ENCODE data around the gene CCDC74A.
"Not testable (repeated sequence)": the region's sequence is repeated elsewhere in the genome, so short reads cannot be mapped to it uniquely, and the experiment has no call there.

Gene CCDC74A

DNA sequence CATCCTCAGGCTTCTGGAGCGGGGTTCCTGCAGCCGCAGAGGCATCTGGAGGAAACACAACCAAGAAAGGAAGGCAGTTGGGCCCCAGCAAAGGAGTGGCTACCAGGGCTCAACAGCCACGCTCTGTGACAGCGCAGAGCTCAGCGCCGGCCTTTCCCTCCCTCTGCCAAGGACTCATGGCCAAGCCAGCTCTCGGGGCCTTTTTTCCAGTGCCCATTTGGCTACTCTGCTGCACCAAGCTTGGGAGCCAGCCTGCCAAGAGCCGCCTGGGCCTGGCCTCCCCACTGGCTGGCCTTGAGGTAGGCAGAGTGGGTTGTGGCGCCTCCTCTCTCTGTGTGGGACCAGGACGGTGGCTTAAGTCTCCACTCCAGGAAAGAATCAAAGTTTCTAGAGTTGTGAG lies 7.2 kb upstream of the CCDC74A start:
- TF ChIP-seq, protein P1, sequence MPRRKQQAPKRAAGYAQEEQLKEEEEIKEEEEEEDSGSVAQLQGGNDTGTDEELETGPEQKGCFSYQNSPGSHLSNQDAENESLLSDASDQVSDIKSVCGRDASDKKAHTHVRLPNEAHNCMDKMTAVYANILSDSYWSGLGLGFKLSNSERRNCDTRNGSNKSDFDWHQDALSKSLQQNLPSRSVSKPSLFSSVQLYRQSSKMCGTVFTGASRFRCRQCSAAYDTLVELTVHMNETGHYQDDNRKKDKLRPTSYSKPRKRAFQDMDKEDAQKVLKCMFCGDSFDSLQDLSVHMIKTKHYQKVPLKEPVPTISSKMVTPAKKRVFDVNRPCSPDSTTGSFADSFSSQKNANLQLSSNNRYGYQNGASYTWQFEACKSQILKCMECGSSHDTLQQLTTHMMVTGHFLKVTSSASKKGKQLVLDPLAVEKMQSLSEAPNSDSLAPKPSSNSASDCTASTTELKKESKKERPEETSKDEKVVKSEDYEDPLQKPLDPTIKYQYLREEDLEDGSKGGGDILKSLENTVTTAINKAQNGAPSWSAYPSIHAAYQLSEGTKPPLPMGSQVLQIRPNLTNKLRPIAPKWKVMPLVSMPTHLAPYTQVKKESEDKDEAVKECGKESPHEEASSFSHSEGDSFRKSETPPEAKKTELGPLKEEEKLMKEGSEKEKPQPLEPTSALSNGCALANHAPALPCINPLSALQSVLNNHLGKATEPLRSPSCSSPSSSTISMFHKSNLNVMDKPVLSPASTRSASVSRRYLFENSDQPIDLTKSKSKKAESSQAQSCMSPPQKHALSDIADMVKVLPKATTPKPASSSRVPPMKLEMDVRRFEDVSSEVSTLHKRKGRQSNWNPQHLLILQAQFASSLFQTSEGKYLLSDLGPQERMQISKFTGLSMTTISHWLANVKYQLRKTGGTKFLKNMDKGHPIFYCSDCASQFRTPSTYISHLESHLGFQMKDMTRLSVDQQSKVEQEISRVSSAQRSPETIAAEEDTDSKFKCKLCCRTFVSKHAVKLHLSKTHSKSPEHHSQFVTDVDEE (CRISPR knock-in tag; IDR thresholded peaks at IDR 0.05) = no peak
- TF ChIP-seq, protein P2, sequence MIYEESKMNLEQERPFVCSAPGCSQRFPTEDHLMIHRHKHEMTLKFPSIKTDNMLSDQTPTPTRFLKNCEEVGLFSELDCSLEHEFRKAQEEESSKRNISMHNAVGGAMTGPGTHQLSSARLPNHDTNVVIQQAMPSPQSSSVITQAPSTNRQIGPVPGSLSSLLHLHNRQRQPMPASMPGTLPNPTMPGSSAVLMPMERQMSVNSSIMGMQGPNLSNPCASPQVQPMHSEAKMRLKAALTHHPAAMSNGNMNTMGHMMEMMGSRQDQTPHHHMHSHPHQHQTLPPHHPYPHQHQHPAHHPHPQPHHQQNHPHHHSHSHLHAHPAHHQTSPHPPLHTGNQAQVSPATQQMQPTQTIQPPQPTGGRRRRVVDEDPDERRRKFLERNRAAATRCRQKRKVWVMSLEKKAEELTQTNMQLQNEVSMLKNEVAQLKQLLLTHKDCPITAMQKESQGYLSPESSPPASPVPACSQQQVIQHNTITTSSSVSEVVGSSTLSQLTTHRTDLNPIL (CRISPR knock-in tag; IDR thresholded peaks at IDR 0.05; ENCODE audit: low read depth) = no peak
- no peak for TF ChIP-seq ZNF565 (CRISPR knock-in tag; conservative IDR thresholded peaks at IDR 0.05; ENCODE audit: low read depth)
- no peak for TF ChIP-seq ZFP30 (CRISPR knock-in tag; IDR thresholded peaks at IDR 0.05)
- TF ChIP-seq, protein P3, sequence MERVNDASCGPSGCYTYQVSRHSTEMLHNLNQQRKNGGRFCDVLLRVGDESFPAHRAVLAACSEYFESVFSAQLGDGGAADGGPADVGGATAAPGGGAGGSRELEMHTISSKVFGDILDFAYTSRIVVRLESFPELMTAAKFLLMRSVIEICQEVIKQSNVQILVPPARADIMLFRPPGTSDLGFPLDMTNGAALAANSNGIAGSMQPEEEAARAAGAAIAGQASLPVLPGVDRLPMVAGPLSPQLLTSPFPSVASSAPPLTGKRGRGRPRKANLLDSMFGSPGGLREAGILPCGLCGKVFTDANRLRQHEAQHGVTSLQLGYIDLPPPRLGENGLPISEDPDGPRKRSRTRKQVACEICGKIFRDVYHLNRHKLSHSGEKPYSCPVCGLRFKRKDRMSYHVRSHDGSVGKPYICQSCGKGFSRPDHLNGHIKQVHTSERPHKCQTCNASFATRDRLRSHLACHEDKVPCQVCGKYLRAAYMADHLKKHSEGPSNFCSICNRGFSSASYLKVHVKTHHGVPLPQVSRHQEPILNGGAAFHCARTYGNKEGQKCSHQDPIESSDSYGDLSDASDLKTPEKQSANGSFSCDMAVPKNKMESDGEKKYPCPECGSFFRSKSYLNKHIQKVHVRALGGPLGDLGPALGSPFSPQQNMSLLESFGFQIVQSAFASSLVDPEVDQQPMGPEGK (CRISPR knock-in tag; IDR thresholded peaks at IDR 0.05; ENCODE audit: borderline replicate concordance) = no peak
- TF ChIP-seq ARNTL (CRISPR knock-in tag; IDR thresholded peaks at IDR 0.05; ENCODE audit: borderline replicate concordance, low read depth) = no peak
- TF ChIP-seq TCF4 (CRISPR knock-in tag; IDR thresholded peaks at IDR 0.05; ENCODE audit: borderline replicate concordance) = no peak
- no peak for TF ChIP-seq SNAI2 (CRISPR knock-in tag; IDR thresholded peaks at IDR 0.05)
- no peak for ATAC-seq

DNA sequence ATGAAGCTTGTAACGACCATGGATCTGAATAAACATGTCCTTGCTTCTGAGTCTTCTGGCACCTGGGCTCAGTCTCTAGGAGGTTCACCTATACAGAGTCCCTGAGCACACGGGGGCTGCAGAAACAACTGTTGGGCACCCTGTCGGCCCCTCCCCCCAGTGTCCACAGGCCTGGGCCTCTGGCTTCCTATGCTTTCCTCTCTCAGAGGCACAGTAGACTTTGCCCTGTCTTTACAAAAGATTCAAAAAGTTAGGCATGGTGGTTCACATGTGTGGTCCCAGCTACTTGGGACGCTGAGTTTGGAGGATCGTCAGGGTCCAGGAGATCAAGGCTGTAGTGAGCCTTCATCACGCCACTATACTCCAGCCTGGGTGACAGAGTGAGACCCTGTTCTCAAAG lies 6.2 kb upstream of the CCDC74A start:
- not testable (repeated sequence) for ATAC-seq

DNA sequence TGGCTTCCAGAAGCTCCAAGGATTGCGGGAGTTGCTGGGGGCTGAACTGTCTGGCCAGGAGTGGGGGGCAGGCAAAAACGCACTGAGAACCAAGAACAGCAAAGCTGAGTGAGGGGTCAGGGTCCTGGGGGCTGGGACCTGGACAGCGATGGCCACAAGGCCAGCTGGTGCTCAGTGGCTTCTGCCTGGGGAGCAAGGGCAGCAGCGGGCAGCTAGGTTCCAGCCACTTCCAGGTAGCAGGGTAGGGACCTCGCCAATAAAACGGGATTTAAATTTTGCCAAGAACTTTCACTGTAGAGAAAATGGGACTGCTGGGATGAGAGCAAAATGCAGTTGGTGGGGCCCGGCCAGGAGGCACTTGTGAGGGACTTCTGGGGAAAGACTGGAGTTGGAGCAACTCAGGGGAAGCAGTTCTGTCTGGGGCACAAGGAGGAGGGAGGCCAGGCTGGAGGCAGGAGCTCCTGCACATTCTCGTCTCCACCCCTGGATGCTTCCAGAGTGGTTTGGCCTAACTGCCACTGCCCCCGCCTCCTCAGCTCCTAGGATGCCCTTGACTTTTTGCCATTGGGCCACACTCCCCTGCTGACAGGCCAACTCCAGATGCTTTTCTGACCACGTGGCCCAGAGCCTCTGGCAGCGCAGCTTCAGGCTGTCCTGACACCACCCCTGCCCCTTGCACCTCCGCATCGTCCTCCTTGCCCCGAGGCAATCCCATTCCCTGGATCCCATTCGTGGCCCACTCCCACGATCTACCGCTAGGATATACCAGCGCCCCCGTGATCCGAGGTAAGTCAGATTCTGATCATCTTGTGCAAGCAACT lies 5.5 kb upstream of the CCDC74A start:
- TF ChIP-seq ISL1 (CRISPR knock-in tag; IDR thresholded peaks at IDR 0.05) (no peak), ARNTL (CRISPR knock-in tag; IDR thresholded peaks at IDR 0.05; ENCODE audit: borderline replicate concordance, low read depth) (no peak), OSR1 (CRISPR knock-in tag; IDR thresholded peaks at IDR 0.05) (no peak), ZNF565 (CRISPR knock-in tag; conservative IDR thresholded peaks at IDR 0.05; ENCODE audit: low read depth) (no peak), GLIS3 (CRISPR knock-in tag; IDR thresholded peaks at IDR 0.05) (no peak), RARB (CRISPR knock-in tag; IDR thresholded peaks at IDR 0.05) (no peak), ZNF70 (CRISPR knock-in tag; IDR thresholded peaks at IDR 0.05) (no peak)
- TF ChIP-seq, protein P1 (CRISPR knock-in tag; IDR thresholded peaks at IDR 0.05) = no peak
- TF ChIP-seq, protein P4, sequence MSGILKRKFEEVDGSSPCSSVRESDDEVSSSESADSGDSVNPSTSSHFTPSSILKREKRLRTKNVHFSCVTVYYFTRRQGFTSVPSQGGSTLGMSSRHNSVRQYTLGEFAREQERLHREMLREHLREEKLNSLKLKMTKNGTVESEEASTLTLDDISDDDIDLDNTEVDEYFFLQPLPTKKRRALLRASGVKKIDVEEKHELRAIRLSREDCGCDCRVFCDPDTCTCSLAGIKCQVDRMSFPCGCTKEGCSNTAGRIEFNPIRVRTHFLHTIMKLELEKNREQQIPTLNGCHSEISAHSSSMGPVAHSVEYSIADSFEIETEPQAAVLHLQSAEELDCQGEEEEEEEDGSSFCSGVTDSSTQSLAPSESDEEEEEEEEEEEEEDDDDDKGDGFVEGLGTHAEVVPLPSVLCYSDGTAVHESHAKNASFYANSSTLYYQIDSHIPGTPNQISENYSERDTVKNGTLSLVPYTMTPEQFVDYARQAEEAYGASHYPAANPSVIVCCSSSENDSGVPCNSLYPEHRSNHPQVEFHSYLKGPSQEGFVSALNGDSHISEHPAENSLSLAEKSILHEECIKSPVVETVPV (CRISPR knock-in tag; IDR thresholded peaks at IDR 0.05) = no peak
- TF ChIP-seq, protein P3 (CRISPR knock-in tag; IDR thresholded peaks at IDR 0.05; ENCODE audit: borderline replicate concordance) = no peak
- ATAC-seq = peak; percentile 14; the same call in 2 of the 3 replicates

DNA sequence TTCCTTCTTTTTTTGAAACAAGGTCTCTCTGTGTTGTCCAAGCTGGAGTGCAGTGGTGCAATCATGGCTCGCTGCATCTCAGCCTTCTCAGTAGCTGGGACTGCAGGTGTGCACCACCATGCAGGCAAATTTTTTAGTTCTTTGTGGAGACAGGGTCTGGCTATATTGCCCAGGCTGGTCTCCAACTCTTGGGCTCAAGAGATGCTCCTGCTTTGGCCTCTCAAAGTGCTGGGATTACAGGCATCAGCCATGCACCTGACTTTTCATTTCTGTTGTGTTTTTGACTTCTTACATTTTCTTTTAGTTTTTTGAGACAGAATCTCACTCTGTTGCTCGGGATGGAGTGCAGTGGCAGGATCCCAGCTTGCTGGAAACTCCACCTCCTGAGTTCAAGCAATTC lies 2.4 kb upstream of the CCDC74A start:
- not testable (repeated sequence) for ATAC-seq

DNA sequence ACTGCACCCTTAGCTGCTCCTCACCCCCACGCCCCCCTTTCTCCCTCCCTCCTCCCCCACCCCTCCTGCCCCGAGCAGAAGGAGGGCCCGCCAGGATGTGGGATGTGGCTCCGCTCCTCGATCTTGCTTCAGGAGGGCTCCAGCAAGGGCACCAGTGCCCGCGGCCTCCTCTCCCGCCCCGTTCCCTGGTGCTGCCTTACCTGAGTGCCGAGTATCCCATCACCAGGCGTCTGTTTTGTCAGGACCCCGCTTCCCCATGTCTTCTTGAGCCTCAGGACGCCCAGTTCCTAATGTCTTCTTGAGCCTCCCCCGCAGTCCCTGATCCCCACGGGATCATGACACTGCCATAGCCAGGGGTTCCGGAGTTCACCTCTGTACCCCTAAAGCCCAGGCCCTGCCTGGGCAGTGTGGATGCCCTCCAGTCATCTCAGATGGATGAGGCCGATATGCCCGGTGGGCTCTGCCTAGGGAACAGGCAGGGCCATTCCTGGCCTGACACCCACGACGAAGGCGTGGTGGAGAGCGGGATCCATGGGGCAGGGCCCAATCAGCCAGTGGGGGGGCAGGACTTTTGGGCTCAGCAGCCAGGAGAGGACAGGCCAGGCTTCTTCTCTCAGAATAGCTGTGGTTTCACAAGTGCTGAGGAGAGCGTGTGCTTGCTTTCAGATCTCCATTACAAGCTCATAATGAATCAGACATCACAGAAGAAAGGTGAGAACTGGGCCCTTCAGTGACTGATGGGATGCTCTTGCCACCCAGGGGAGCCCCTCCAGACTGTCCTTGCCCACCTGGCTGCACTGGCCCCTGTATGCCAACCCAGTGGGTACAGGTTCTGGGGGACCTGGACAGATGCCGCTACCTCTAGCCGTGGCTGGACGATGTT lies 1.5 kb downstream of the CCDC74A start:
- not testable (repeated sequence) for ATAC-seq

DNA sequence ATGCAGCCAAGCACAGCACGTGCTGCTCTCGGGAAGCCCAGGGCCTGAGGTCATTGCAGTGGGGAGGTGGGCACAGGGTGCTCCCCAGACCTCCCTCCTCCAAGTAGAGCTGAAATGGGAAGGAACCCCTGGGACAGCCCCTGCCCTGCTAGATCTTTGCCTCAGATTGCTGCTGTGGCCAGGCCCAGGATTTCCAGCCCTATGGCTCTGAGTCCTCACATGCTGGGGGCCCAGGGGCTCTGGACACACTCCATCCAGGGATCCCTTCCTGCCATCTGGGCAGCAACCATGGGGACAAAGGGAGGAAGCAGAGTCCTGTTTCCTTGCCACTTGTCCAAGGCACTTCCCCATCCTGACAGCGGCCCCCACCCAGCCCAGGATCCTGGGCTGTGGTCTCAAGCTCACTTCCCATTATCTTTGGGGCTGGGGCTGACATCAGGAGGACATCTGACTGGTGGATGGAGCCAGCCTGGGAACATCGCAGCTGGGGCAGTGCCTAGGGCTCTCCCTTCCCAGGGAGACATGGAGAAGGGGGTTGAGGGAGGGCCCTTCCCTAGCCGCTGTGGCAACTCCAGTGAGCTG lies 2.3 kb downstream of the CCDC74A start:
- ATAC-seq = not testable (repeated sequence)
